ENCODE measurements around the gene RPS25.

Gene RPS25

DNA sequence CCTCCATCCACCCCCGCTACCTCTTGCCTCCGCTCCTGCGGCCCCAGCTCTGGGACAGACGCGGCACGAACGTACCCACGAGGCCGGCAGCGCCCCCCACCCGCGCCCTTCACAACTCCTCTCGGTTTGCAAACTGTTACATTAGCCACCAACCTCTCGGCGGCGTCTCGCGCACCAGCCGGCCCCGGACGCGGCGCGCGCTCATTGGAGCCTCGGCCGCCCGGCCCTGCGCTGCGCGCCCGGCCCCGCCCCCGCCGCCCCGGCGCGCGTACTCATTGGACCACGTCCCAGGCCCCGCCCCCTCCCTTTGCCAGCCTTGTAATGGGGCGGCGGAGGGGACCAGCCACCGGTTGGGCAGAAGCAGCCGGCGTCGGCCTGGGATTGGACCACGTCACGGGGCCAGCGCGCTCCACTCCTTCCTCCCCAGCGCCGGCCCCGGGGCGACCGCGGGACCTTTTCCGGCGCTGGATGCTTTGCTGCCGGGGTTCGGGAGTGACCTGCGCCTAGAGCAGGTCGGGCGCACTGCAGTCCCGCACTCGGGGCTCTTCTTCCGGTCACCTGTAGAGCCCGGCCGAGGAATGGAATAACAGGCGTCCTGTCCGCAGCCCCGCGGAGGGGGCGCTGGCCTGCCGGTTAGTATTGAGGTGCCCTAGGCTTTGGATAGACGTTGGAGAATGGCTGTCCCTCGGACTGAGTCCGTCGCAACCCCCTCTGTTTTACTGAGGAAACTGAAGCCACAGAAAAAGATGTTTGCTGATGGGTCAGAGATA, 39.0 kb upstream of the RPS25 start, which contains the start of gene HYOU1:
HYOU1 (minus strand) TSS at position 206 of the 770 bp plus-strand sequence. CDS start 1,045 bp downstream, outside the sequence.
- TF ChIP-seq FOXP2 (optimal IDR thresholded peaks at IDR 0.05; ENCODE audit: borderline replicate concordance, extremely low read depth, extremely low read length, insufficient read depth), result peak; percentile 47
- TF ChIP-seq, protein P1, sequence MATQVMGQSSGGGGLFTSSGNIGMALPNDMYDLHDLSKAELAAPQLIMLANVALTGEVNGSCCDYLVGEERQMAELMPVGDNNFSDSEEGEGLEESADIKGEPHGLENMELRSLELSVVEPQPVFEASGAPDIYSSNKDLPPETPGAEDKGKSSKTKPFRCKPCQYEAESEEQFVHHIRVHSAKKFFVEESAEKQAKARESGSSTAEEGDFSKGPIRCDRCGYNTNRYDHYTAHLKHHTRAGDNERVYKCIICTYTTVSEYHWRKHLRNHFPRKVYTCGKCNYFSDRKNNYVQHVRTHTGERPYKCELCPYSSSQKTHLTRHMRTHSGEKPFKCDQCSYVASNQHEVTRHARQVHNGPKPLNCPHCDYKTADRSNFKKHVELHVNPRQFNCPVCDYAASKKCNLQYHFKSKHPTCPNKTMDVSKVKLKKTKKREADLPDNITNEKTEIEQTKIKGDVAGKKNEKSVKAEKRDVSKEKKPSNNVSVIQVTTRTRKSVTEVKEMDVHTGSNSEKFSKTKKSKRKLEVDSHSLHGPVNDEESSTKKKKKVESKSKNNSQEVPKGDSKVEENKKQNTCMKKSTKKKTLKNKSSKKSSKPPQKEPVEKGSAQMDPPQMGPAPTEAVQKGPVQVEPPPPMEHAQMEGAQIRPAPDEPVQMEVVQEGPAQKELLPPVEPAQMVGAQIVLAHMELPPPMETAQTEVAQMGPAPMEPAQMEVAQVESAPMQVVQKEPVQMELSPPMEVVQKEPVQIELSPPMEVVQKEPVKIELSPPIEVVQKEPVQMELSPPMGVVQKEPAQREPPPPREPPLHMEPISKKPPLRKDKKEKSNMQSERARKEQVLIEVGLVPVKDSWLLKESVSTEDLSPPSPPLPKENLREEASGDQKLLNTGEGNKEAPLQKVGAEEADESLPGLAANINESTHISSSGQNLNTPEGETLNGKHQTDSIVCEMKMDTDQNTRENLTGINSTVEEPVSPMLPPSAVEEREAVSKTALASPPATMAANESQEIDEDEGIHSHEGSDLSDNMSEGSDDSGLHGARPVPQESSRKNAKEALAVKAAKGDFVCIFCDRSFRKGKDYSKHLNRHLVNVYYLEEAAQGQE (IDR thresholded peaks at IDR 0.05; ENCODE audit: insufficient read depth in 1 of 2, low read depth in 2 of 2, low read length in 2 of 2), result no peak
- TF ChIP-seq POLR2AphosphoS5 (IDR thresholded peaks at IDR 0.05; ENCODE audit: low read depth, low read length), result peak; percentile 74
- TF ChIP-seq TAF1 (IDR thresholded peaks at IDR 0.05; ENCODE audit: borderline replicate concordance, insufficient read depth, low read length), result peak; percentile 89; the same call in 1 of the 2 replicates
- TF ChIP-seq SIN3A (IDR thresholded peaks at IDR 0.05; ENCODE audit: borderline replicate concordance, insufficient read depth, low read length), result no peak

DNA sequence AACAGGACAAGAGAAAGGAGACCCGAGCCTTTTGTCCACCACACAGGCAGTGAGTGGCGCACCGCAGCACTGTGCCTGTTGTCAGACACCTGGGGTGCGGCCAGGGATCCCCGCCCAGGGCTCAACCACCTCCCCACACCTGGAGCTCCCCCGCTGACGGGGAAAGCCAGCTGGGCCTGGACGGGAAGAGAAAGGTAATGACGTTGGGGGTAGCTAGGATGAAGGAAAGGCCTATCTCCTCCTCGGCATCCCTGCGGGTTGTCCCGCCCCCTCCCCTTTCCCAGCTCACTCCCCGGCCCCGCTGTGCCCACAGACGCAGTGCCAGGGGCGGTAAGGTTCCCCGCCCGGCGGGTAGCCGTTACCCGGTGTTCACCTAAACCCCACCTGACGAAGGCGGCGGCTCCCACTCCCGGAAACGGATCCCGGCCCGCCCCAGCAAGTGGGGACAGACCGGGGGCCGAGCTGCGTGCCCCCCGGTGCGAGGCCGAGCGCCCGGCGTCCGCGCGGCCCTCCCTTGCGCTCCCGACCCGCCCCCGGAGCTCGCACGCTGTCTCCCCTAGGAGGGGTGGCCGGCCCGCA, 38.4 kb upstream of the RPS25 start:
- TF ChIP-seq FOXP2 (optimal IDR thresholded peaks at IDR 0.05; ENCODE audit: borderline replicate concordance, extremely low read depth, extremely low read length, insufficient read depth), result no peak
- TF ChIP-seq, protein P1 (IDR thresholded peaks at IDR 0.05; ENCODE audit: insufficient read depth in 1 of 2, low read depth in 2 of 2, low read length in 2 of 2), result no peak
- no peak for TF ChIP-seq SIN3A (IDR thresholded peaks at IDR 0.05; ENCODE audit: borderline replicate concordance, insufficient read depth, low read length)
- no peak for TF ChIP-seq TAF1 (IDR thresholded peaks at IDR 0.05; ENCODE audit: borderline replicate concordance, insufficient read depth, low read length)

DNA sequence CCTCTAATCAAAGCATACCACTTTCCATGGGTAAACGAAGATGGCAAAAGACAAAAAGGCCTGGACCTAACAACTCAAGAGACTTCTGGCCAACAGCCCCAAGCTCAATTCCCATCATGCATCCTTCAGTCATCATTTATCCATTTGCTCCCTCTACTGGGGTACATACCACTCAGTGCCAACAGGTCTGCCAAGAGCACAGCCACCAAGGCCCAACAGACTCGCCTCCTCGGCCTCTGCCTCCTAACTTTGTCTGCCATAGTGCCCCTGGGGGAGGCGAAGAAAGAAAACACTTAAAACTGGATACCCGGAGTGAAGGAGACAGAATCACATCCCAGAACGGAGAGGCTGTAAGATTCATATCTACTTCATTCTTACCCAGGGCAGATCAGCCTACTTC, 37.8 kb upstream of the RPS25 start:
- no peak for TF ChIP-seq POLR2AphosphoS5 (IDR thresholded peaks at IDR 0.05; ENCODE audit: low read depth, low read length)
- TF ChIP-seq, protein P1 (IDR thresholded peaks at IDR 0.05; ENCODE audit: insufficient read depth in 1 of 2, low read depth in 2 of 2, low read length in 2 of 2), result no peak
- no peak for TF ChIP-seq SIN3A (IDR thresholded peaks at IDR 0.05; ENCODE audit: borderline replicate concordance, insufficient read depth, low read length)
- no peak for TF ChIP-seq FOXP2 (optimal IDR thresholded peaks at IDR 0.05; ENCODE audit: borderline replicate concordance, extremely low read depth, extremely low read length, insufficient read depth)
- TF ChIP-seq TAF1 (IDR thresholded peaks at IDR 0.05; ENCODE audit: borderline replicate concordance, insufficient read depth, low read length), result no peak

DNA sequence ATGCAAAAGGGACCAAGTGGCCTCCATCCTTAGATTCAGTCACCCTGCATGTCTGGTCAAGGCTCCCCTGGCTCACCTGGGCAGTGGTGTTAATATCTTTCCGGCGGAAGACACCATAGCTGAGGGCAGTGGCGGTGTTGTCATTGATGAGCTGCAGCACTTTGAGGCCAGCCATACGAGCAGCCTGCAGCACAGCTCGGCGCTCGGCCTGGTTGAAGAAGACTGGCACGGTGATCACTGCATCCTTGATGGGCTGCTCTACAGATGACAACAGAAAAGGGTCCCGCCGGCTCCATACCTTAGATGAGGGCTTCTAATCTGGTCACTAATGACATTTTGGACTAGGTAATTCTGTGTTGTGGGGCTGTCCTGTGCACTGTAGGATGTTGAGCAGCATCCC, 36.3 kb upstream of the RPS25 start:
- no peak for TF ChIP-seq TAF1 (IDR thresholded peaks at IDR 0.05; ENCODE audit: borderline replicate concordance, insufficient read depth, low read length)
- TF ChIP-seq, protein P1 (IDR thresholded peaks at IDR 0.05; ENCODE audit: insufficient read depth in 1 of 2, low read depth in 2 of 2, low read length in 2 of 2), result no peak
- TF ChIP-seq POLR2AphosphoS5 (IDR thresholded peaks at IDR 0.05; ENCODE audit: low read depth, low read length), result no peak
- no peak for TF ChIP-seq SIN3A (IDR thresholded peaks at IDR 0.05; ENCODE audit: borderline replicate concordance, insufficient read depth, low read length)
- no peak for TF ChIP-seq FOXP2 (optimal IDR thresholded peaks at IDR 0.05; ENCODE audit: borderline replicate concordance, extremely low read depth, extremely low read length, insufficient read depth)

Data from PFSK-1 (cell line).